IPS-15b (cell line): ENCODE results near the gene GNG3.
A peak's percentile ranks its signal among the peaks of the same experiment; 100 is the strongest.

Source experiments
- H3K27me3 ChIP-seq: one replicate; pipeline ENCODE4 v1.6.1; 2013; ENCODE audit warnings: low read length; ENCODE audit not compliant: control insufficient read depth, insufficient read depth
- H3K36me3 ChIP-seq: one replicate; pipeline ENCODE4 v1.6.1; 2013; ENCODE audit warnings: low read length; ENCODE audit not compliant: control insufficient read depth, insufficient read depth
- H3K4me1 ChIP-seq: one replicate; pipeline ENCODE4 v1.6.1; 2013; ENCODE audit warnings: mild to moderate bottlenecking, low read length; ENCODE audit not compliant: control insufficient read depth, insufficient read depth
- H3K4me3 ChIP-seq: one replicate; pipeline ENCODE4 v1.5.1; 2013; ENCODE audit warnings: low read depth, low read length
- H3K9ac ChIP-seq: one replicate; pipeline ENCODE4 v1.6.1; 2013; ENCODE audit warnings: low read depth, mild to moderate bottlenecking, low read length
- H3K9me3 ChIP-seq: one replicate; pipeline ENCODE4 v1.6.1; 2013; ENCODE audit warnings: mild to moderate bottlenecking, low read length; ENCODE audit not compliant: control insufficient read depth, insufficient read depth

Gene GNG3

DNA sequence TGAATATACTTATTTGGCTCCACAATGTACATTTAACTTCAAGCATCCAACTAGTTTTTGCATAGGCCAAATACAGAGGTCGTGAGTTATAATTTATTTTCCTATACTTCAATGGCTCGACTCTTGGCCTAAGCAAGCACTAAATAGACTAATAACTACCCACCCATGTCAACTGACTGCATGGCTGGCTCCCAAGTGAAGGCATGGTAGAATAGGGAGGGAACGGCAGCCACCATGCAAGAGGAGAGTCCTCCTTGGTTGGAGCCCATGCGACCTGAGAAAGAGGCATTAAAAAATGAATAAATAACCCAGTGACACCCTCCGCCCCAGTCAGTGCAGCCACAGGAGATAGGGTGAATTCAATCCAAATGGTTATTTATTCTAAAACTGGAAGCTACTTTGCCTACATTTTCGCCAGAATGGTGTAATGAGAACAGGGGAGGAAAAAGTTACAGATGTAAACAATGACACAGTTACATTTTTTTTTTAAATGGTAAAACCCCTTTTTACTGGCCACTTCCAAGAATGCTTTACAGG lies 4.9 kb downstream of the GNG3 start:
- Histone ChIP-seq H3K4me3 (no peak overlapping the region), H3K9me3 (no peaks in the 10 kb centered on the region), H3K9ac (no peak overlapping the region), H3K36me3 (peaks cover 33% of the 10 kb centered on the region), H3K27me3 (no peaks in the 10 kb centered on the region), H3K4me1 (peaks cover 8% of the 10 kb centered on the region)

DNA sequence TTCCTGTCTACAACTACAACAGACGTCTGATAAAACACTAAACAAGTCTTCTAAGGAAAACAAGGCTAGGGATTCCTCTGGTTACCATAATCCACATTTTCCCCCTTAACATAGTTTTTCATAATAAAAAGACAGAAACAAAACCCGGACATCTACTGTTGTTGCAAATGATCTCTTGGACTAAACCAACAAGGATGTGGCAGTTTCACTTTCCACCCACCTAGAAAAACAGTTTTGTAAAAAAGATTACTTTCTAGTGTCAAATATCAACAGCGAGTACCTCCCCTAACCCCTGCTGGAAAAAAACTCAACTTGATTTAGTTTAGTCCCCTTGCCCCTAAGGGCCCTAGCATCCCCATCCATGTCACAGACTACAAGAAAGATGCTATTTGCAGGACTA lies 5.4 kb downstream of the GNG3 start:
- Histone ChIP-seq H3K4me3 (no peak overlapping the region), H3K27me3 (no peaks in the 10 kb centered on the region), H3K9ac (no peak overlapping the region), H3K4me1 (peaks cover 8% of the 10 kb centered on the region), H3K9me3 (no peaks in the 10 kb centered on the region), H3K36me3 (peaks cover 38% of the 10 kb centered on the region)

DNA sequence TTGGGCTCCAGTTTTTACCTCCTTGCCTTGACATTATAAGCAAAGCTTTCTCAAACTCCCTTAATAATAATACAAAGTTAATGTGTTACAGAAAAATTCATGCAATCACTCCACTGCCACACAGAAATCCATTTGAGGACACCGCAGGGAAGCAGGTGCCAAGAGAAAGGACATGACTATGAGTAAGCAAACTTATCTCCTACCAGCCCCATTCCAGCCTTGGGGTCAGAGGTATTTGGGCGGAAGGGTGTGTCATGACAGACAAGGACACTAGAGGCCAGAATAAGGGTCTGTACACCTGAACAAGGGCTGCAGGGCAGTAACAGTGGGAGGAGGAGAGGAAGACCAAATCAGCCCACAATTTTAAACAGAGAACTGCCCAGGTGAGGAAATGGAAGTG lies 5.9 kb downstream of the GNG3 start:
- Histone ChIP-seq H3K36me3 (peaks cover 43% of the 10 kb centered on the region), H3K4me3 (no peak overlapping the region), H3K9me3 (no peaks in the 10 kb centered on the region), H3K27me3 (no peaks in the 10 kb centered on the region), H3K4me1 (peaks cover 5% of the 10 kb centered on the region), H3K9ac (no peak overlapping the region)

DNA sequence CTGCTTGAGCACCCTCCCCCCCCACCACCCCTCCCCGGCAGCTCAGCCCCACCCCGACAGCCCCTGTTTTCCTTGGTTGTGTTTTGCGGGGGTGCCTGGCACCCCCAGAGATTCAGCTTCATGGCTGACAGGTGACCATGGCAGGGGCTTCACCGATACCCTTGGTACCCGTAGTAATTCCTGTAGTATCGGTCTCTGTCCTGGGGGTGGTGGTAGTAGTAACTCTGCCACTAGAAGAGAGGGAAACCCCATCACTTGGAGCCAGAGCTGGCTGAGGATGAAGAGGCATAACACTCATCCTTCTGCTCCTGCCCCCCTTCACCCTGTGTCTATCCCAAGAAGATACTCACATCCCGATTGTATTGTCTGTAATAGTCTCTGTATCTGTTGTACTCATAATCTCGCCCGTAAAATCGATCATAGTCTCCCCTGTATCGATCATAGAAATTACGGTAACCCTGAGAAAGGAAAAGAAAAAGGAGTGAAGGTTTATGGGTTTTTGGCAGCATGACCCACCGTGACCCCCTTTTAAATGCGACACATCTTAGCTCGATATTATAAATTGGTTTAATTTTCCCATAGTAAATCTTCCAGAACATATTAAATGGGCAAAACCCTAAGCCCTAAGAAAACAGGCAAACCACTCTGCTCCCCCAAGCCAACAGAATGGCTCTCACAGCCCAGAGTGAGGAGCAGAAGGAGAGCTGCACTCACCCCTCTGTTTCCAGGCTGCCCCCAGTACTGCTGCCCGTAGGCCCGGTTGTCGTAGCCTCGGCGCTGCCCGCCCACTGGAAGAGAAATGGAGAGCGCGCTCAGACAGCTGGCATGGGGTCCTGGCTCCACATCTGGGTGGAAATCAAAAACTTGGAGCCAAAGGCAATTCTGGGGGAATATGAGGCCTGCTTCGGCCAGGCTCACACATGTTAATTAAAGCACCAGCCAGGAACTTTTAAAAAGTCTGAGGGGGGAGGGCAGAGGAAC lies 8.0 kb downstream of the GNG3 start:
- Histone ChIP-seq H3K4me1 (no peaks in the 10 kb centered on the region), H3K36me3 (peaks cover 61% of the 10 kb centered on the region), H3K27me3 (no peaks in the 10 kb centered on the region), H3K9me3 (no peaks in the 10 kb centered on the region), H3K4me3 (no peak overlapping the region), H3K9ac (no peak overlapping the region)

DNA sequence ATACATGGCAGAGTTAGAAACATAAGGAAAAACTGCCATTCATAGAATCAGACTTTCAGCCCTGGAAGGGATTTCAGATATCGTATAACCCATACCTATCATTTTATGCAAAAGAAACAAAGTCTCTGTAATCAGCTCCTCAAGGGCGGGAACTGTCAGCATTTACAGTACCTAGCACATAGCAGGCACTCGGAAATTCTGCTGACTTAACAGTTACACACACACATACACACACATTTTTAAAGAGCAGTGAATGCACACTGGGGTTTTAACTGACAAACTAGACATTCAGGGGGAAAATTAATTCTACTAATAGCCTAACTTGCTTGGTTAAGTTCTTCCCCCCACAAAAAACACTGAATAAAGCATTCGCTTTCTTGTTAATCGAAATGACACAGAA lies 8.7 kb downstream of the GNG3 start:
- Histone ChIP-seq H3K9ac (no peak overlapping the region), H3K27me3 (no peaks in the 10 kb centered on the region), H3K9me3 (no peaks in the 10 kb centered on the region), H3K4me3 (no peak overlapping the region), H3K36me3 (peaks cover 68% of the 10 kb centered on the region), H3K4me1 (no peaks in the 10 kb centered on the region)

DNA sequence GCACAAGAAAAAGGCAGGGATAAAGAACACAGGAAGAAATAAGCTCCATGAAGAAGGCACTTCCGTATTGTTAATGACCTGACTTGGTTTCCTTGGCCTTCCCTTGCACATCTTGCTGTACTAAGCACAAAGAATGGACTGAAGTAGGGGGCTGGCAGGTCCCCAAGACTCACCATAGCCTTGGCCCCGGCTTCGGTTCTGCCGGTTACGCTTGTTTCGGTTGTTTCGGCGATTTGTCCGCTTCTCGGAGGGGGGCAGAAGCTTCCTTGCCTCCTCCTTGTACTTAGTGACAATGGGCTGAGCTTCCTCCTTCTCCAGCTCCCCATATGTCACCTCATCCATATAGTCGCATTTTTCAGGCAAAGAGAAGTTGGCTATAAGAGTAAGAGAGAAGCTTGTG lies 9.3 kb downstream of the GNG3 start:
- Histone ChIP-seq H3K9ac (no peak overlapping the region), H3K9me3 (no peaks in the 10 kb centered on the region), H3K4me1 (no peaks in the 10 kb centered on the region), H3K27me3 (no peaks in the 10 kb centered on the region), H3K36me3 (peaks cover 70% of the 10 kb centered on the region), H3K4me3 (no peak overlapping the region)

DNA sequence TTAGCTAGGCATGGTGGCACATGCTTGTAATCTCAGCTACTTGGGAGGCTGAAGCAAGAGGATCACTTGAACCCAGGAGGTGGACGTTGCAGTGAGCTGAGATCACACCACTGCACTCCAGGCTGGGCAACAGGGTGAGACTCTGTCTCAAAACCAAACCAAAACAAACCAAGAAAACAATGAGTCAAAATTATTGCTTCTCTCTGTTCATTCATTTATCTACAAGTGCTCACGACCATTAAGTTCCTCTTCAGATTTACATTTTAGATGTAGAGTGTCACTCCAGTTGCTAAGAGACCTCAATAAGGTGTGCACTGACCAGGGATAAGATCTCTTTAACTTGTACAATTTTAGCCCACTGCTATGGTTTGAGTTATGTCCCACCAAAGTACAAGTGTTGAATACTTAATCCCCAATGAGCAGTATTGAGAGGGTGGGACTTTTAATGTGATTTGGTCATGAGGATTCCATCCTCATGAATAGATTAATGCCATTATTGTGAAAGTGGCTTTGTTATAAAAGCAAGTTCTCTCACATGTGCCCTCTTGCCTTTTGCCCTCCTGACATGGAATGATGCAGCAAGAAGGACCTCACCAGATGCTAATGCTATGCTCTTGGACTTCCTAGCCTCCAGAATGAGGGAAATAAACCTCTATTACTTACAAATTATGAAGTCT lies 12.0 kb downstream of the GNG3 start:
- Histone ChIP-seq H3K9ac (no peak overlapping the region), H3K36me3 (peaks cover 81% of the 10 kb centered on the region), H3K4me3 (no peak overlapping the region)

DNA sequence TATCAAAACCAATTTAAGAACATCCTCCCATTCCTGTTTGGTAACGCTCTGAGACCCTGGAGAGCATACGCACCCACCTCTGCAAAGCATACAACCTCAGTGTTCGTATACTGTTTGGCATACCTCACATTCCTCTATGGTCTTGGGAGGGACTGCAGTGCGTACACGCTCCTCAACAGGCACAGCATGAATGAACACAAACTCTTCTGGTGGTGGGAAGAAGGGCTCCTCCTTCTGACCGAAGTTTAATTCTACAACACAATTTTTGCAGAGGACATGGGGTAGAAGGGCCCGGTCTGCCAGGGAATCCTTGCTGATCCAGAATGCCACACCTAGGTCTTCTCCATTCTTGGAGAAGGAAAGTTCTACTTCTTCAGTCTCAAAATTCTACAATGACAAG lies 14.5 kb downstream of the GNG3 start:
- H3K4me1 ChIP-seq = peaks cover 5% of the 10 kb centered on the region
- no peak overlapping the region for H3K9ac ChIP-seq
- H3K36me3 ChIP-seq = peaks cover 65% of the 10 kb centered on the region
- H3K9me3 ChIP-seq = no peaks in the 10 kb centered on the region
- no peaks in the 10 kb centered on the region for H3K27me3 ChIP-seq
- H3K4me3 ChIP-seq = no peak overlapping the region

More for the DNA sequence above, 12.0 kb downstream of the GNG3 start:
- no peaks in the 10 kb centered on the region for H3K27me3 ChIP-seq
- no peaks in the 10 kb centered on the region for H3K4me1 ChIP-seq
- no peaks in the 10 kb centered on the region for H3K9me3 ChIP-seq

DNA sequence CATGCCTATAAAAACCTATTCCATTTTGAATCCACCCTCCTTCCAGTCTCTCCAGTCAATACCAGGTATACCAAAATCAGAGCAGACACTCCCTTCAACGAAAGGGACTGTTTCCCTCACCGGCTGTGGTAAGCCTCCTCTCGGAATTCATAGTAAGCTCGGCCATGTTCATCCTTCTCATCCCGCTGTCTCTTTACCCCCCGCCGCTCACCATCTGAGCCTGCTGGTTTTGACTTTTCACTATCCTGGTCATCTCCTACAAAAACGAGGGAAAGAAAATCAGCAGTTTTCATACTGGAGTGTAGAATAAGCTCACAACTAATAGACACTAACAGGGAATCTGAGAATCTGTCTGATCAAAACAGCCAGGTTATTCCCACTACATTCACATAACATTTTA lies 16.7 kb downstream of the GNG3 start:
- H3K4me3 ChIP-seq = no peak overlapping the region
- H3K27me3 ChIP-seq = no peaks in the 10 kb centered on the region
- no peaks in the 10 kb centered on the region for H3K9me3 ChIP-seq
- H3K36me3 ChIP-seq = peaks cover 46% of the 10 kb centered on the region
- peaks cover 5% of the 10 kb centered on the region for H3K4me1 ChIP-seq
- H3K9ac ChIP-seq = no peak overlapping the region

DNA sequence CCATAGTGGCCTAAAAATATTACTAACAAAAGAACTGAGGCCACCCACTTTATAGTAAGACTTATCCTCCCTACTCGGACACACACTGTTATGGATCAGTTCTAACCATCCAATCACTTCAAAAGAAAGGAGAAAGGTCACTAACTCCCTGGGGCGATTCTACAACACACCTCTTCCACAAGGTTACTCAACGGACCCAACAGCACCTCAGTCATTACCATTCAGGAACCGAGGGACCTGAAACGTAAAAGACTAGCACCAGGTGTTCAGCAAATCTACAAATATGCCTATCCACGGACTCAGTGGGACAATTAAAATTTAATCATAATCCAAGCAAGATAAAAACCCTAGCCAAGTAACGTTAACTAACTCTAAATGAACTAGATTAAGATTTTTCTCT lies 18.2 kb downstream of the GNG3 start:
- Histone ChIP-seq H3K9ac (peak overlapping the region; percentile 94), H3K9me3 (no peaks in the 10 kb centered on the region), H3K27me3 (no peaks in the 10 kb centered on the region), H3K4me1 (peaks cover 5% of the 10 kb centered on the region), H3K4me3 (peak overlapping the region; percentile 99), H3K36me3 (peaks cover 32% of the 10 kb centered on the region)

DNA sequence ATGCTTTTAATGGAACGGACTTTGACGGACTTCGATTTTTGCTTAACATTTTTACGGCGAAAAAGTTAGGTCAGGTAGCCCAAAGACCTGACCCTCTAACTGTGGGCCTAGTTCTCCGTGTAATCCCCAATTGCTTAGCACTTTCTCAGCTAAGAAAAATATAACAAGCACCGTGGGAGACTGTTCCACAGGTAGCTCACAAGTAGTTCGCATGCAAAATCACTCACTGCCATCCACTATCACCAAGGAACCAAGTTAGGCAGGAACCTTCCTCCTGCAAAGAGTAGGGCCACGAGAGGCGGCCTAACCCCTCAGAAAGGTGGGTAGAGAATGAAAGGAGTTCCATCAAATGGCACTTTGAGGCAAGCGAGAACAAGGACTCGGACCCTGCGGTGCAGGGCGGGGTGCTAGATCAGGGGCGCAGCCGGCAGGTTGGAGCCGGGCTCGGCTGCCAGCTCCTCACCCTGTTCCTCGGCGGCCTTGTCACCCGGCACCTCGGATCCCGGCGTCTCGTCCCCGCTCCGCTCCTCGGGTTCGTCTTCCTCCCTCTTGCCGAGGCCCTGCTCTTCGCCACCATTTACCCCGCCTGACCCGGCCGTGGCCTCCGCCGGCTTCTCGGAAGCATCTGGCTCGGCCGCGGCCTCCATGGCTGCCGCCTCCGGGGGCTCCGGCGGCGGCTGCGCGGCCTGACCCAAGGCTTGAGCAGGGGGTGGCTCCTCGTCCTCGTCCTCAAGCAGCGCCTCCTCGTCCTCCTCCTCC lies 18.9 kb downstream of the GNG3 start:
- Histone ChIP-seq H3K27me3 (no peaks in the 10 kb centered on the region), H3K4me3 (peak overlapping the region; percentile 99), H3K9ac (peak overlapping the region; percentile 94), H3K9me3 (no peaks in the 10 kb centered on the region), H3K4me1 (peaks cover 5% of the 10 kb centered on the region), H3K36me3 (peaks cover 25% of the 10 kb centered on the region)
